Liver (tissue), 9 donors: ENCODE measurements around the gene SMYD3. TPM values are rescaled to one million over a fixed set of nuclear protein-coding genes. Genes with fewer than 3 reads are reported as not detected.

Experiments used
- DNase-seq: peaks from one replicate; pipeline ENCODE4 v3.0.0-alpha.2; 2017; ENCODE audit warnings: low spot score
- H3K27ac ChIP-seq, 2 donors: one replicate each; pipeline ENCODE4 v1.7.0; 2013; ENCODE audit warnings: inconsistent platforms in 2 of 2, low read length in 2 of 2, control low read depth in 1 of 2, low read depth in 1 of 2, mild to moderate bottlenecking in 1 of 2
- H3K27me3 ChIP-seq, 4 donors: one replicate each; pipeline versions ENCODE4 v1.6.1 to v1.7.0; 2013; ENCODE audit warnings: low read length in 3 of 4, inconsistent platforms in 1 of 4, mild to moderate bottlenecking in 1 of 4, moderate library complexity in 1 of 4; ENCODE audit not compliant: control insufficient read depth in 4 of 4, insufficient read depth in 4 of 4
- H3K36me3 ChIP-seq, 4 donors: one replicate each; pipeline versions ENCODE4 v1.6.1 to v1.7.0; 2013; ENCODE audit warnings: low read length in 3 of 4, mild to moderate bottlenecking in 3 of 4, low read depth in 1 of 4, moderate library complexity in 1 of 4; ENCODE audit not compliant: control insufficient read depth in 4 of 4, insufficient read depth in 3 of 4
- H3K4me1 ChIP-seq, 4 donors: one replicate each; pipeline versions ENCODE4 v1.6.1 to v1.7.0; 2013; ENCODE audit warnings: low read length in 3 of 4, mild to moderate bottlenecking in 3 of 4, moderate library complexity in 1 of 4; ENCODE audit not compliant: control insufficient read depth in 4 of 4, insufficient read depth in 4 of 4
- H3K4me3 ChIP-seq, 3 donors: one replicate each; pipeline versions ENCODE4 v1.6.1 to v1.7.0; 2013; ENCODE audit warnings: low read length in 3 of 3, control low read depth in 1 of 3, low read depth in 1 of 3, mild to moderate bottlenecking in 1 of 3
- H3K9ac ChIP-seq, 2 donors: one replicate each; pipeline ENCODE4 v1.7.0; 2013; ENCODE audit warnings: low read length in 2 of 2, mild to moderate bottlenecking in 2 of 2, moderate library complexity in 2 of 2, control low read depth in 1 of 2, low read depth in 1 of 2
- H3K9me3 ChIP-seq, 4 donors: one replicate each; pipeline versions ENCODE4 v1.6.1 to v1.7.0; 2013; ENCODE audit warnings: low read length in 3 of 4; ENCODE audit not compliant: control insufficient read depth in 4 of 4
- CTCF ChIP-seq: fragments of 150-350 bp; IDR thresholded peaks from 2 replicates; pipeline ENCODE4 v1.5.1; 2017; ENCODE audit warnings: improper control_type of control experiment, low read depth, low read length; ENCODE audit not compliant: missing input control
- FOXA1 ChIP-seq: IDR thresholded peaks from 2 replicates; pipeline ENCODE4 v1.6.1; 2016; ENCODE audit warnings: antibody characterized with exemption
- FOXA2 ChIP-seq: IDR thresholded peaks from 2 replicates; pipeline ENCODE4 v1.6.1; 2016; ENCODE audit warnings: antibody characterized with exemption
- HNF4A ChIP-seq, 2 donors: conservative IDR thresholded peaks; 2 replicates each; pipeline ENCODE4 v1.6.1; 2016; ENCODE audit warnings: antibody characterized with exemption in 2 of 2, mild to moderate bottlenecking in 2 of 2
- HNF4G ChIP-seq: IDR thresholded peaks from 2 replicates; pipeline ENCODE4 v1.6.1; 2016; ENCODE audit warnings: antibody characterized with exemption
- JUND ChIP-seq, 2 donors: IDR thresholded peaks; 2 replicates each; pipeline ENCODE4 v1.6.1; 2016; ENCODE audit warnings: antibody characterized with exemption in 2 of 2
- MAX ChIP-seq: IDR thresholded peaks from 2 replicates; pipeline ENCODE4 v1.6.1; 2016; ENCODE audit warnings: antibody characterized with exemption
- RAD21 ChIP-seq, 2 donors: IDR thresholded peaks; 2 replicates each; pipeline ENCODE4 v1.6.1; 2016; ENCODE audit warnings: antibody characterized with exemption in 2 of 2, mild to moderate bottlenecking in 2 of 2
- REST ChIP-seq: IDR thresholded peaks from 2 replicates; pipeline ENCODE4 v1.6.1; 2016; ENCODE audit warnings: antibody characterized with exemption, mild to moderate bottlenecking
- RXRA ChIP-seq, 2 donors: IDR thresholded peaks; 2 replicates each; pipeline ENCODE4 v1.6.1; 2017 to 2018; ENCODE audit warnings: antibody characterized with exemption in 2 of 2, mild to moderate bottlenecking in 1 of 2
- SP1 ChIP-seq: IDR thresholded peaks from 2 replicates; pipeline ENCODE4 v1.6.1; 2018; ENCODE audit warnings: antibody characterized with exemption, mild to moderate bottlenecking
- TAF1 ChIP-seq: conservative IDR thresholded peaks from 2 replicates; pipeline ENCODE4 v1.6.1; 2016; ENCODE audit warnings: antibody characterized with exemption, mild to moderate bottlenecking
- YY1 ChIP-seq: IDR thresholded peaks from 2 replicates; pipeline ENCODE4 v1.6.1; 2016; ENCODE audit warnings: antibody characterized with exemption, mild to moderate bottlenecking
- ZBTB33 ChIP-seq: IDR thresholded peaks from 2 replicates; pipeline ENCODE4 v1.6.1; 2016; ENCODE audit warnings: antibody characterized with exemption
- WGBS: extraction: QIAGEN DNeasy Blood & Tissue Kit; methylation state at CpG from one replicate; pipeline ENCODE4 v1.1.7; 2013; 5-methylcytosine and 5-hydroxymethylcytosine counted together
- polyA plus RNA-seq, 2 donors: library from polyadenylated mRNA; stranded (reverse) in 1 of 2; unstranded in 1 of 2; fragments of 200-250 nt in 1 of 2; fragments of >200 nt in 1 of 2; fragmentation: Nextera tagmentation in 1 of 2; extraction: Ambion mirVana in 1 of 2; gene quantifications; one replicate each; pipeline versions ENCODE4 v1.2.1 to v1.2.3, GENCODE V29; 2013 to 2015
- total RNA-seq, 2 donors: library from RNA; depleted of rRNA; stranded (reverse); fragments of >200 nt; gene quantifications; one replicate each; pipeline ENCODE4 v1.2.3, GENCODE V29; 2014
- donor health status: healthy.
- donor health status: healthy.
- donor health status: healthy.
- donor health status: healthy.
- donor health status: healthy.

SMYD3 gene
- total and polyA plus RNA-seq, 4 donors = 3.1 to 9.1 (median 8.0) TPM

GRCh38 chr1:246425895-246426294 is 81.2 kb downstream of the SMYD3 start (continued):
- no peak for TF ChIP-seq CTCF
- TF ChIP-seq TAF1 = no peak
- TF ChIP-seq RXRA (IDR thresholded peaks at IDR 0.05) = no peak
- no peak for TF ChIP-seq FOXA2
- TF ChIP-seq HNF4G = no peak
- TF ChIP-seq JUND (IDR thresholded peaks at IDR 0.05) = no peak

- Histone ChIP-seq H3K36me3 (no peaks in the 10 kb centered on the region), H3K4me3 (no peak overlapping the region), H3K4me1 (no peaks in the 10 kb centered on the region), H3K9ac (no peak overlapping the region), H3K27ac (no peak overlapping the region), H3K9me3 (no peaks in the 10 kb centered on the region), H3K27me3 (no peaks in the 10 kb centered on the region)
- 95% methylated on average over 7 of the region's 7 CpGs for WGBS
- DNase-seq = no peak
- TF ChIP-seq CTCF (no peak), RAD21 (IDR thresholded peaks at IDR 0.05) (no peak), ZBTB33 (no peak), MAX (no peak), YY1 (no peak)
These were observed 81.8 kb downstream of the SMYD3 start for GRCh38 chr1:246425139-246425794.

- H3K9ac ChIP-seq = no peak overlapping the region
- no peaks in the 10 kb centered on the region for H3K4me1 ChIP-seq
- no peaks in the 10 kb centered on the region for H3K9me3 ChIP-seq
- H3K36me3 ChIP-seq = peaks cover 0 to 4% (median 0%) of the 10 kb centered on the region in 4 donors
- DNase-seq = no peak
- no peak overlapping the region for H3K27ac ChIP-seq
- no peaks in the 10 kb centered on the region for H3K27me3 ChIP-seq
- H3K4me3 ChIP-seq = no peak overlapping the region
- WGBS = 91% methylated on average over 3 of the region's 3 CpGs
- TF ChIP-seq SP1 (no peak), HNF4G (no peak), HNF4A (conservative IDR thresholded peaks at IDR 0.05) (no peak), JUND (IDR thresholded peaks at IDR 0.05) (no peak), MAX (no peak), FOXA1 (no peak), TAF1 (no peak), REST (no peak), ZBTB33 (no peak), CTCF (no peak)
These were observed 86.8 kb downstream of the SMYD3 start for GRCh38 chr1:246420300-246420699.
